Islet of Langerhans (tissue), 1 donor: ENCODE measurements around the gene WDR53.
"Not testable (repeated sequence)": the region's sequence is repeated elsewhere in the genome, so short reads cannot be mapped to it uniquely, and the experiment has no call there.

Experiments
- FAIRE-seq: peaks from one replicate; lab custom pipeline; 2011; peaks lifted over from hg19 to GRCh38; lab: Jason Lieb, UNC

Gene WDR53

GRCh38 chr3:196558476-196558875, 9.9 kb downstream of the WDR53 start:
- FAIRE-seq: no peak

DNA sequence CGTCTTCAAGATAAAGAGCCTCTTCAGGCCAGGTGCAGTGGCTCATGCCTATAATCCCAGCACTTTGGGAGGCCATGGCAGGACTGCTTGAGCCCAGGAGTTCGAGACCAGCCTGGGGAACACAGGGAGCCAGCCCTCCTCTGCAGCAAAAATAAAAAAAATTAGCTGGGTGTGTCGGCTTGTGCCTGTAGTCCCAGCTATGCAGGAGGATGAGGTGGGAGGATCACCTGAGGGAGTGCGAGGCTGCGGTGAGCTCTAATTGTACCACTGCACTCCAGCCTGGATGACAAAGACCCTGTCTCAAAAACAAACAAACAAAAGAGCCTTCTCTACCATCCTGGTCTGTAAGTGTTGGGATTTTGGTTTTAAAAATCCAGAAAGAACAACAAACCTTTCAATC, 11.1 kb downstream of the WDR53 start:
- FAIRE-seq: no peak

DNA sequence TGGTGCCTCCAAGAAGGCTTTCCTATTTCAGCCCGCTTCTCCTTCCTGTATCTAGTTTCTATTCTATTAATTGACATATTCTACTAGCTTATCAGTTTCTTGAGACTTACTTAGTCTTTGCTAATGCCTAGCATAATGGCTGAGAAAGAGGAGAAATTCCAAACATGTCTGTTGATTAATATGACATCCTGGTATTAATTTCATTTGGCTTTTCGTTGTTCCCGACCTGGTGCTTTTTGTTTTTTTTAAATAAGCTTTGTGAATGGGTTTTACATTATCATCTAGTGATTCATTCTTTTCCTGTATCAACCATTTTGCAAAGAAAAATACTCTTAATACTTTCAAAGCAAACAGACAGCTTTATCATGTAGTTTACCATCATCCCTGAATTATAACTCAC, 13.1 kb downstream of the WDR53 start:
- FAIRE-seq: no peak

GRCh38 chr3:196554205-196554604, 14.1 kb downstream of the WDR53 start:
- no peak for FAIRE-seq

DNA sequence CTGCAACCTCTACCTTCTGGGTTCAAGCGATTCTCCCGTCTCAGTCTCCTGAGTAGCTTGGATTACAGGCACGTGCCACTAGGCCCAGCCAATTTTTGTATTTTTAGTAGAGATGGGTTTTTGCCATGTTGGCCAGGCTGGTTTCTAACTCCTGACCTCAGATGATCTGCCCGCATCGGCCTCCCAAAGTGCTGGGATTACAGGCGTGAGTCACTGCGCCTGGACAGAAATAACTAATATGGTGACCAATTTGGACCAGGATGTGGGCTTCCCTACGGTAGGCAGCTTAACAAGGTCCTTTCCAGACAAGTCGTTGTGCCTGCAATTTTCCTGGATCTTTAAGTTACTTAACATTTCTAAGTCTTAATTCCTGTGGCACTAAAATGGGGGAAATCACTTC, 14.8 kb downstream of the WDR53 start:
- FAIRE-seq: no peak

DNA sequence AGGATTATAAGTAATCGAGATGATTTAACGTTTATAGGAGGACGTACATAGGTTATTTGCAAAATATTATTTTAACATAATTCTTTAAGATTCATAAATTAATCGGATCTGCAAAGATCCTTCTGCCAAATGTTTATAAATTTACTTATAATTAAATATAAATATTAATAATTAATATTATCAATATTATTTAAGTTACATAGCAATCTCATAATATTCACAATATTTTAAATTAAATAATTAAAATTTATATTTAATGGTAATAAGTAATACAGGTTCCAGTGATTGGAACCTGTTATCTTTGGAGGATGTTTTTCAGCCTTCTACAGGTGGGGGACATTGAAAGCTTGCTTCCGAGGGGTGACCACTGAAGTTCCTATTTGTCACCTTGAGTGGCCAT, 16.1 kb downstream of the WDR53 start:
- no peak for FAIRE-seq

DNA sequence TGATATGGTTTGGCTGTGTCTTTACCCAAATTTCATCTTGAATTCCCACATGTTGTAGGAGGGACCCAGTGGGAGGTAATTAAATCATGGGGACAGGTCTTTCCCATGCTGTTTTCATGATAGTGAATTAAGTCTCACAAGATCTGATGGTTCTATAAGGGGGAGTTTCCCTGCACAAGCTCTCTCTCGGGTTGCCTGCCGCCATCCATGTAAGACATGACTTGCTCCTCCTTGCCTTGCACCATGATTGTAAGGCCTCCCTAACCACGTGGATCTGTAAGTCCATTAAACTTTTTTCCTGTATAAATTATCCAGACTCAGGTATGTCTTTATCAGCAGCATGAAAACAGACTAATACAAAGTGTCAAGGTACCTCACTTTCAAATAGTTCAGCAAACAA, 18.2 kb downstream of the WDR53 start:
- not testable (repeated sequence) for FAIRE-seq

- not testable (repeated sequence) for FAIRE-seq
Observed at GRCh38 chr3:196549312-196549711, 19.0 kb downstream of the WDR53 start.

GRCh38 chr3:196547067-196547466, 21.3 kb downstream of the WDR53 start:
- no peak for FAIRE-seq

DNA sequence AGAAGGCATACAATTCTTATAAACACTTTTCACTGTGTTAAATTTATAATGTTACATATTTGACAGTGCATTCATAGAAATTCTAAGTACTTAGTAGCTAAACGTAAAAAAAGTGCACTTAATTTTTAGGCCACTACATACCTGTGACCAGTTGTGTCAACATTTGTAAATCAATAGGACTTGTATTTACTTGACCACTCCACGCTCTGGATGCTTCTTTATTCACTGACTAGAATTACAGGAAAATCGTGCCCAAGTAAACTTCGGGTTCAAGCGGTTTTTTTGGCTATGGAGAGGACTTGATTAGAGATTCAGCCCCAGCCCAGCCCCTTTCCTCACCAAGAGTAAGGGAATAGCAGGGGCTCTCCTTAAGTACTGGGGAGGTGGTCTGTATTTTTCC, 21.8 kb downstream of the WDR53 start:
- no peak for FAIRE-seq

GRCh38 chr3:196544491-196544992, 23.8 kb downstream of the WDR53 start:
- no peak for FAIRE-seq

DNA sequence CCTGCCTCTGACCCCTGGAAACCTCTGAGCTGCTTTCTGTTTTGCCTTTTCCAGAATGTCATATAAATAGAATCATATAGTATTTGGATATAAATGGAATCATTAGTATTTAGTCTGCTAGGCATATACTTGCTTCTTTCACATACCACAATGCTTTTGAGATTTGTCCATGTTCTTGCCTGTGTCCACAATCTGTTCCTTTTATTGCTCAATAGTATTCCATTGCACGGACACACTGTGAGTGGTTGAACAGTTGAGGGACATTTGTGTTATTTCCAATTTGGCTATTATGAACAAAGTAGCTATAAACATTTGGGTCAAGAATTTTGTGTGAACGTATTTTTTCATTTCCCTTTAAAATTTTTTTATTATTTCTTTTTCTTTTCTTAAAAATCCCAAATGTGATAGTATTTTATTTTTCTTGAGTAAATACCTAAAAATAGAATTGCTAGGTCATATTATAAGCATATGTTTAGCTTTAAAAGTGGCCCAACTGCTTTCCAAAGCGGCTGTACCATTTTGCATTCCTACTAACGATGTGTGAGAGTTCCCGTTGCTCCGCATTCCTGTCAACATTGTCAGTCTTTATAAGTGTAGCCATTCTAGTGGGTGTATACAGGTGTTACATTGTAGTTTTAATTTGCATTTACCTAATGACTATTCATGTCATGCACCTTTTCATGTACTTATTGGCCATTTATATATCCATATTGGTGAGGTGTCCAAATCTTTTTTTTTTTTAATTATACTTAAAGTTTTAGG, 26.5 kb downstream of the WDR53 start:
- FAIRE-seq: no peak

- no peak for FAIRE-seq
Observed at GRCh38 chr3:196537319-196537984, 30.9 kb downstream of the WDR53 start.

DNA sequence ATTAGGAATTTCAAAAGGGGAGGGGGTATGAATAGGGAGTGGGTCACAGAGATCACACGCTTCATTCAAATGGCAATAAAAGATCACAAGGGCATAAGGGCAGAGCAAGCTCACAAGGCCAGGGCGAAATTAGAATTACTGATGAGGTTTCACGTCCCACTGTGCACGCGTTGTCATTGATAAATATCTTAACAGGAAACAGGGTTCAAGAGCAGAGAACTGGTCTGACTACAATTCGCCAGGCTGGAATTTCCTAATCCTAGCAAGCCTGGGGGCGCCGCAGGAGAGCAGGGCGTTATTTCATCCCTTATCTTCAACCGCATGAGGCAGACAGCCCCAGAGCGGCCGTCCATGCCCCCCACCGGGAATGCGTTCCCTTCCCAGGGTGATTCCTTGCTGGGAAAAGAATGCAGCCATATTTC, 35.1 kb downstream of the WDR53 start:
- no peak for FAIRE-seq

- FAIRE-seq: no peak
Observed at GRCh38 chr3:196531418-196531817, 36.9 kb downstream of the WDR53 start.

- no peak for FAIRE-seq
Observed at GRCh38 chr3:196528639-196529233, 39.6 kb downstream of the WDR53 start.

- FAIRE-seq: no peak
Observed at GRCh38 chr3:196525141-196525540, 43.2 kb downstream of the WDR53 start.

DNA sequence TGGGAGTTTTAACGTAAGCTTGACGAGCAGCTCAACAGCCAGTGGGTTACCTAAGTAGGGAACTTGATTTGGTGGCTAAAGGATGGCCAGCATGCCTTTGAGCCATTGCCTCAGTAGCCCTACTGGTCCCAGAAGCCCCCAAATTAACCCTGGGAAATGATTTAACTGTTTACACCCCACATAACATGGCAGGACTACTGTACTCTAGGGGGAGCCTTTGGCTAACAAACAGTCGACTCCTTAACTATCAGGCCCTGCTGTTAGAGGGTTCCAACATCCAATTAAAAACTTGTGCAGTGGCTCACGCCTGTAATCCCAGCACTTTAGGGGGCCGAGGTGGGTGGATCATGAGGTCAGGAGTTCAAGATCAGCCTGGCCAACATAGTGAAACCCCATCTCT, 43.8 kb downstream of the WDR53 start:
- FAIRE-seq: no peak

- FAIRE-seq: no peak
Observed at GRCh38 chr3:196523841-196524240, 44.5 kb downstream of the WDR53 start.

DNA sequence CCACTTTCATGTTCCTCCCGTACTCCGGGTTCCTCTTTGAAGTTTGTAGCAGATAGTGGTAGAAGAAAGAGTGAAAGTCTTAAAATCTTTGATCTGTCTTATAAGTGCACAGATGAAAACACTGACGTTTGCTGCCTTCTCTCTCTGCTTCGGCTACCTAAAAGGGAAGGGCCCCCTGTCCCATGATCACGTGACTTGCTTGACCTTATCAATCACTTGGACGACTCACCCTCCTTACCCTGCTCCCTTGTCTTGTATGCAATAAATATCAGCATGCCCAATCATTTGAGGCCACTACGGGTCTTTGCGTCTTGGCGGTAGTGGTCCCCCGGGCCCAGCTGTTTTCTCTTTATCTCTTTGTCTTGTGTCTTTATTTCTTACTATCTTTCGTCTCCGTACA, 47.1 kb downstream of the WDR53 start:
- not testable (repeated sequence) for FAIRE-seq

DNA sequence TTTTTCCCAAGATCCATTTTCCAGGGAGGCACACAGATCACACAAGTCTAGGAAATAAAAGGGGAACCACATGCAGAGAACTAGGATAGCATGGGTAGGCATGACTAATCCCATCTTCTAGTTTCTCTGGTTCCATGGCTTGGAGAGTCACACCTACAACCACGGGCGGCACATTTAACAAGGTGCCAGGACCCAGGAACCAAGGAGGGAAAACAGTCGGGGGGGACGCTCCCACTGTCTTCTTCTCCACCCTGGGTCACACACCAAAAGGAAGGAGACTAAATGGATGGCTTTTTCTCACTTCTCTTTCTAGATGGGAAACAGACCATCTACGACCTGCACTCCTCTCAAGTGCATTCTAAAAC, 48.7 kb downstream of the WDR53 start:
- no peak for FAIRE-seq

- no peak for FAIRE-seq
Observed at GRCh38 chr3:196518966-196519717, 49.2 kb downstream of the WDR53 start.

DNA sequence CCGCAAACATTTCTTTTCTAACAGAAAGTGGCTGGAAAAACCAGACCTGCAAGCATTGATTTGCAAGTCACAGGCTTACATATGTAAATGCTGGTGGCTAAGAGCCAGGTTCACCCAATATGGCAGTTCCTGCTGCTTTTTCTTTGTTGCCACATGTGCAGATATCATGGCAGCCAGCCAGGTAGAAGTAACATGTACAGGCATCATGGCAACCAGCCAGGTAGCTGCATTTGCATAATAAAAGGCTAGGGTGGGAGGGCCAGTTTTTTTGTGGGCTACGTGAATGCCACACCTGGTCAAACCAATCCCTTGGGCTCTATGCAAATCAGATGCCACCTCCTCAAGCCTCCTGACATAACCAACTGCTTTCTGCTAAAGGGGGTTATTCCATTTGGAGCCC, 50.4 kb downstream of the WDR53 start:
- FAIRE-seq: no peak
